ENCODE measurements around the gene CHMP2A. TPM values are rescaled to one million over a fixed set of nuclear protein-coding genes. Genes with fewer than 3 reads are reported as not detected.

The CHMP2A gene
- total and polyA plus RNA-seq, 7 donors = 96.5 to 184 (median 126) TPM

DNA sequence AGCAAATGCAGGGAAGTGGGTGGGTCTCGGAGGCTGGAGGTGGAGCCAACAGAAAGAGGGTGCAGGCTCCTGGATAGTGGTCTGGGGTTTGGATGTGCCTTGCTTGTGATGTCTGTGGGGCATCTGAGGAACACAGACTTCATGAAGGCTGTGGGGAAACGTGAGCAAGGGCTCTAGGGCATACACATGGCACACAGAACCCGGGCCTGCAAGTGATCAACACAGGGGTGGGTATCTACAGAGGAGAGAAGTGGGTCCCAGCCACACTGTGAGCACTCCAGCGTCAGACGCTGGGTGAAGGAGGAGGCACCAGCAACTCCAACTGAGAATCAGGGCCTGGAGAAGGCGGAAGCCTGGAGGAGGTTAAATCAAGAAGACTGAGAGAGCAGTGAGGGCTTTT, 8.9 kb upstream of the CHMP2A start:
- 65 to 73% (median 70%) methylated on average over 6 of the region's 6 CpGs for WGBS, 3 donors
- DNase-seq (no peak), ATAC-seq (no peak)
- Histone ChIP-seq H3K27ac (no peak overlapping the region), H3K27me3 (ENCODE audit: insufficient read depth in 3 of 3, low read length in 2 of 3) (no peaks in the 10 kb centered on the region), H3K4me1 (peaks cover 39% of the 10 kb centered on the region), H3K36me3 (ENCODE audit: insufficient read depth in 1 of 2, low read depth in 1 of 2) (peaks cover 2 to 26% of the 10 kb centered on the region in 2 donors), H3K9me3 (no peaks in the 10 kb centered on the region), H3K4me3 (no peak overlapping the region)
- TF ChIP-seq, protein P1, sequence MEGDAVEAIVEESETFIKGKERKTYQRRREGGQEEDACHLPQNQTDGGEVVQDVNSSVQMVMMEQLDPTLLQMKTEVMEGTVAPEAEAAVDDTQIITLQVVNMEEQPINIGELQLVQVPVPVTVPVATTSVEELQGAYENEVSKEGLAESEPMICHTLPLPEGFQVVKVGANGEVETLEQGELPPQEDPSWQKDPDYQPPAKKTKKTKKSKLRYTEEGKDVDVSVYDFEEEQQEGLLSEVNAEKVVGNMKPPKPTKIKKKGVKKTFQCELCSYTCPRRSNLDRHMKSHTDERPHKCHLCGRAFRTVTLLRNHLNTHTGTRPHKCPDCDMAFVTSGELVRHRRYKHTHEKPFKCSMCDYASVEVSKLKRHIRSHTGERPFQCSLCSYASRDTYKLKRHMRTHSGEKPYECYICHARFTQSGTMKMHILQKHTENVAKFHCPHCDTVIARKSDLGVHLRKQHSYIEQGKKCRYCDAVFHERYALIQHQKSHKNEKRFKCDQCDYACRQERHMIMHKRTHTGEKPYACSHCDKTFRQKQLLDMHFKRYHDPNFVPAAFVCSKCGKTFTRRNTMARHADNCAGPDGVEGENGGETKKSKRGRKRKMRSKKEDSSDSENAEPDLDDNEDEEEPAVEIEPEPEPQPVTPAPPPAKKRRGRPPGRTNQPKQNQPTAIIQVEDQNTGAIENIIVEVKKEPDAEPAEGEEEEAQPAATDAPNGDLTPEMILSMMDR (IDR thresholded peaks at IDR 0.05) = no peak
- intact Hi-C loops (cut with DNase I) = no loop called here

DNA sequence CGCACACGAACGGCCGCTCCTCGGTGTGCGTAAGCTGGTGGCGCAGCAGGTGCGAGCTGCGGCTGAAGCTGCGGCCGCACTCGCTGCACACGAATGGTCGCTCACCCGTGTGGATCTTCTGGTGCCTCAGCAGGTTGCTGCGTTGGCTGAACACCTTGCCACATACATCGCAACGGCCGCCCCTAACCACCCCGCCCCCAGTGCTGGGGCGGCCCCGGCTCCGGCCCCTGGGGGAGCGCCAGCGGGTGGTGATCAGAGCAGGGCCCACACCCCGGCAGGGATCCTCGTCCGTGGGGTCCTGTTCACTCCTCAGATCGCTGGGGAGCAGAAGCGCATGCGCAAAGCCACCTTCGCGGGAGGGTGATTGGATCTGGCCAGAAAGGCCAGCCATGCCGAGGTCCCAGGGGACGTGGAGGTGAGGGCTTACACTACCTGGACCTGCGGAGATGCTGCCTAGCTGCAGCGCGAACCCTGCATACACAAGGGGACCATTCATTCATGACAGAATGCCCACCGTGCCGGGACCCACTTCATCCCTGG, 8.2 kb upstream of the CHMP2A start:
- H3K9me3 ChIP-seq = no peaks in the 10 kb centered on the region
- H3K4me1 ChIP-seq = peaks cover 39% of the 10 kb centered on the region
- intact Hi-C loops (cut with DNase I) = no loop called here
- H3K4me3 ChIP-seq = peak overlapping the region; percentile 63
- DNase-seq (peak in 1 of 2 donors; percentile 75), ATAC-seq (no peak)
- TF ChIP-seq, protein P1 (IDR thresholded peaks at IDR 0.05) = no peak
- 3 to 6% (median 4%) methylated on average over 30 to 40 of the region's 40 CpGs for WGBS, 3 donors
- H3K27ac ChIP-seq = peak overlapping the region; percentile 64
- no peaks in the 10 kb centered on the region for H3K27me3 ChIP-seq (ENCODE audit: insufficient read depth in 3 of 3, low read length in 2 of 3)
- H3K36me3 ChIP-seq (ENCODE audit: insufficient read depth in 1 of 2, low read depth in 1 of 2) = peaks cover 0 to 19% of the 10 kb centered on the region in 2 donors

DNA sequence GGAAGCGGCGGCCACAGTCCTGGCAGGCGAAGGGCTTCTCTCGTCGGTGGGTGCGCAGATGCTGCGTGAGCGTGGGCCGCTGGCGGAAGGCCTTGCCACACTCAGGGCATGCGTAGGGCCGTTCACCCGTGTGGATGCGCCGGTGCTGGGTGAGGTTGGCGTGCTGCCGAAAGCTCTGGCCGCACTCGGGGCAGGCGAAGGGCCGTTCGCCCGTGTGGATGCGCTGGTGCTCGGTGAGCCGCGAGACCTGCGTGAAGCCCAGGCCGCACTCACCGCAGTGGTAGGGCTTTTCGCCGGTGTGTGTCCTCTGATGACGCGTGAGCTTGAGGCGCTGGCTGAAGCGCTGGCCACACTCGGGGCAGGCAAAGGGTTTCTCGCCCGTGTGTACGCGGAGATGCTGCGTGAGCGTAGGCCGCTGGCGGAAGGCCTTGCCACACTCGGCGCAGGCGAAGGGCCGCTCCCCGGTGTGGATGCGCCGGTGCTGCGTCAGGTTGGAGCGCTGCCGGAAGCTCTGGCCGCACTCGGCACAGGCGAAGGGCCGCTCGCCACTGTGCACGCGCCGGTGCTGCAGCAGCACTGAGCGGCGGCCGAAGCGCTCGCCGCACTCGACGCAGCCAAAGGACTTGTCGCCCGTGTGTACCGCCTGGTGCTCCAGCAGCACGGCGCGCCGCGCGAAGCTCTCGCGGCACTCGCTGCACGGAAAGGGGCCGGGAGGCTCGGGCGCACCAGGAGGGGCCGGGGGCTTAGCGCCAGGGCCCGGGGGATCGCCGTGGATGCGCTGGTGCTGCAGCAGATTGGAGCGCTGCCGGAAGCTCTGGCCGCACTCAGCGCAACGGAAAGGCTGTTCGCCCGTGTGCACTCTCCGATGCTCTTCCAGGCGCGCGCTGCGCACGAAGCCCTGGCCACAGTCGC, 7.5 kb upstream of the CHMP2A start:
- WGBS, 3 donors = 3 to 5% (median 4%) methylated on average over 91 to 107 of the region's 107 CpGs
- ATAC-seq (peak in 3 of 4 donors; percentile 4 to 26 (median 18)), DNase-seq (peak; percentile 57 to 80)
- Histone ChIP-seq H3K36me3 (ENCODE audit: insufficient read depth in 1 of 2, low read depth in 1 of 2) (peaks cover 0 to 15% of the 10 kb centered on the region in 2 donors), H3K27me3 (ENCODE audit: insufficient read depth in 3 of 3, low read length in 2 of 3) (no peaks in the 10 kb centered on the region), H3K4me3 (peak overlapping the region; percentile 63), H3K4me1 (peaks cover 39% of the 10 kb centered on the region), H3K9me3 (no peaks in the 10 kb centered on the region), H3K27ac (peak overlapping the region; percentile 64)
- TF ChIP-seq, protein P1 (IDR thresholded peaks at IDR 0.05) = no peak
- intact Hi-C loops (cut with DNase I) = no loop called here

DNA sequence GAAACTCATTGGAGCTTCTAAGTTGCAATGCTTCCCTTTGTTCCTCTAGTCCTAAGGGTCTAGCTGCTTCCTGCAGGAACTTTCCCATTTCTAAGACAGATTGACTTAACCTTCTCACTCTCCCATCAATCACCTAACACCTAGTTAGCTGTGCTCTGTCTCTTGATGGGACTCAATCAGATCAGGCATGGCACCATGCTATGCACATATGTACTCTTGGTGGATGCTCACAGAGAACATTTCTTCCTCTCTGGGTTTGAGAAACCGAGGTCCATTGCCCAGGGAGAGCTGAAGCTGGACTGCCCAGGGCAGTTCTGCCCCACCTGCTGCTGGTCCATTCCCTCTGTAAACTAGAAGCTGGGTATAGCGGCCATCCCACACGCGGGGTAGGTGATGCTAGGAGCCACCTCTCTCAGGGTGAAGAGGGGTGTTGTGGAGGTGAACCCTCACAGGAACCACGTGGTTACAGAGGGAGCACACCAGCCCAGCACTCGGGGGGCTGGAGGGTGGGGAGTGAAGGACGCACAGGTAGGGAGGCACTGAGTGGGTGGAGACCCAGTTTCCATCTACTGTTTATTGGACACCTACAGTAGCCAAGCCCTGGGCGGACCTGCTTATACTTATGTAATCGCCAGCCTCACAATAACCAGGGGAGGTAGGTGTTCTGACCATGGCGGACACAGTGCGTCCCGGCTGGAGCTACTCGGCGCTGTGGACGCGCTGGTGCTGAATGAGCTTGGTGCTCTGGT, 6.6 kb upstream of the CHMP2A start:
- intact Hi-C loops (cut with DNase I) = no loop called here
- H3K4me3 ChIP-seq = peak overlapping the region; percentile 63
- no peak for ATAC-seq
- 46 to 61% (median 46%) methylated on average over 16 of the region's 16 CpGs for WGBS, 3 donors
- H3K27ac ChIP-seq = peak overlapping the region; percentile 64
- no peaks in the 10 kb centered on the region for H3K9me3 ChIP-seq
- peaks cover 42% of the 10 kb centered on the region for H3K4me1 ChIP-seq
- DNase-seq = peak in 1 of 2 donors; percentile 33
- no peaks in the 10 kb centered on the region for H3K27me3 ChIP-seq (ENCODE audit: insufficient read depth in 3 of 3, low read length in 2 of 3)
- TF ChIP-seq, protein P1 (IDR thresholded peaks at IDR 0.05) = no peak
- peaks cover 0 to 12% of the 10 kb centered on the region in 2 donors for H3K36me3 ChIP-seq (ENCODE audit: insufficient read depth in 1 of 2, low read depth in 1 of 2)
